Measurements from ENCODE around the gene PRRT3. TPM values are rescaled to one million over a fixed set of nuclear protein-coding genes. Genes with fewer than 3 reads are reported as not detected.
A peak's percentile ranks its signal among the peaks of the same experiment; 100 is the strongest.

PRRT3 gene
- total and polyA plus RNA-seq, 9 of the 15 experiments (the other 6 are each of a cell fraction or from before 2014, with no cell fraction given), result 0.06 to 1.9 (median 1.2) TPM

DNA sequence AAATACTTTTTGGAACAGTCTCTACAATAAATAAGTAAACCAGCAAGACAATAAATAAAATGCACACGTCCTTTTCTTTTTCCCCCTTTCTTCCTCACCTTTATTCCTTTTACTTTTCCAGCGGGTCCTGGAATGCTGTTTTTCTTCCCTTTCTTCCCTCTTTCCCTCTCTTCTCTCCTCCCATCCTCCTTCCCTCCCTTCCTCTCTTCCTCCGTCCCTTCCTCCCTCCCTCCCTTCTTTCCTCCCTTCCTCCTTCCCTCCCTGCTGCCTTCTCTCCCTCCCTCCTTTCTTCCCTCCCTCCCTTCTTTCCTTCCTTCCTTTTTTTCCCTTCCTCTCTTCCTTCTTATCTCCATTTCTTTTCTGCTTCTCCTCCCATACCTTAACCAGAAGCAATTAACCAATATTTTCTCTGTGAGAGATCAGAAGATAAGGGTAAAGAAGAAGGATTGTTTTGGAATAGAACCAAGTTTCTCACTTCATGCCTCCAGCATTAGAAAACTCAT is 52.9 kb downstream of the PRRT3 start (continued):
- no peak for TF ChIP-seq XRCC3 (IDR thresholded peaks at IDR 0.05)
- TF ChIP-seq, protein P1, sequence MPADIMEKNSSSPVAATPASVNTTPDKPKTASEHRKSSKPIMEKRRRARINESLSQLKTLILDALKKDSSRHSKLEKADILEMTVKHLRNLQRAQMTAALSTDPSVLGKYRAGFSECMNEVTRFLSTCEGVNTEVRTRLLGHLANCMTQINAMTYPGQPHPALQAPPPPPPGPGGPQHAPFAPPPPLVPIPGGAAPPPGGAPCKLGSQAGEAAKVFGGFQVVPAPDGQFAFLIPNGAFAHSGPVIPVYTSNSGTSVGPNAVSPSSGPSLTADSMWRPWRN (IDR thresholded peaks at IDR 0.05; ENCODE audit: low read depth), result 0 out of 2 replicates have a peak, but pooled peaks have one; percentile 54
- TF ChIP-seq PCBP2 (IDR thresholded peaks at IDR 0.05; ENCODE audit: low read depth, low read length, poor library complexity, severe bottlenecking), result peak; percentile 53
- TF ChIP-seq ZBTB26 (CRISPR knock-in tag; IDR thresholded peaks at IDR 0.05), result 0 out of 2 replicates have a peak, but pooled peaks have one; percentile 81
- peak; percentile 86 for TF ChIP-seq THRAP3 (IDR thresholded peaks at IDR 0.05; ENCODE audit: borderline replicate concordance)
- TF ChIP-seq, protein P2, sequence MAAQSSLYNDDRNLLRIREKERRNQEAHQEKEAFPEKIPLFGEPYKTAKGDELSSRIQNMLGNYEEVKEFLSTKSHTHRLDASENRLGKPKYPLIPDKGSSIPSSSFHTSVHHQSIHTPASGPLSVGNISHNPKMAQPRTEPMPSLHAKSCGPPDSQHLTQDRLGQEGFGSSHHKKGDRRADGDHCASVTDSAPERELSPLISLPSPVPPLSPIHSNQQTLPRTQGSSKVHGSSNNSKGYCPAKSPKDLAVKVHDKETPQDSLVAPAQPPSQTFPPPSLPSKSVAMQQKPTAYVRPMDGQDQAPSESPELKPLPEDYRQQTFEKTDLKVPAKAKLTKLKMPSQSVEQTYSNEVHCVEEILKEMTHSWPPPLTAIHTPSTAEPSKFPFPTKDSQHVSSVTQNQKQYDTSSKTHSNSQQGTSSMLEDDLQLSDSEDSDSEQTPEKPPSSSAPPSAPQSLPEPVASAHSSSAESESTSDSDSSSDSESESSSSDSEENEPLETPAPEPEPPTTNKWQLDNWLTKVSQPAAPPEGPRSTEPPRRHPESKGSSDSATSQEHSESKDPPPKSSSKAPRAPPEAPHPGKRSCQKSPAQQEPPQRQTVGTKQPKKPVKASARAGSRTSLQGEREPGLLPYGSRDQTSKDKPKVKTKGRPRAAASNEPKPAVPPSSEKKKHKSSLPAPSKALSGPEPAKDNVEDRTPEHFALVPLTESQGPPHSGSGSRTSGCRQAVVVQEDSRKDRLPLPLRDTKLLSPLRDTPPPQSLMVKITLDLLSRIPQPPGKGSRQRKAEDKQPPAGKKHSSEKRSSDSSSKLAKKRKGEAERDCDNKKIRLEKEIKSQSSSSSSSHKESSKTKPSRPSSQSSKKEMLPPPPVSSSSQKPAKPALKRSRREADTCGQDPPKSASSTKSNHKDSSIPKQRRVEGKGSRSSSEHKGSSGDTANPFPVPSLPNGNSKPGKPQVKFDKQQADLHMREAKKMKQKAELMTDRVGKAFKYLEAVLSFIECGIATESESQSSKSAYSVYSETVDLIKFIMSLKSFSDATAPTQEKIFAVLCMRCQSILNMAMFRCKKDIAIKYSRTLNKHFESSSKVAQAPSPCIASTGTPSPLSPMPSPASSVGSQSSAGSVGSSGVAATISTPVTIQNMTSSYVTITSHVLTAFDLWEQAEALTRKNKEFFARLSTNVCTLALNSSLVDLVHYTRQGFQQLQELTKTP (IDR thresholded peaks at IDR 0.05; ENCODE audit: low read depth in 1 of 2, partially characterized antibody in 2 of 2), result peak in 1 of 2 experiments; percentile 65
- TF ChIP-seq SMARCA5 (IDR thresholded peaks at IDR 0.05), result peak; percentile 51; the same call in 1 of the 2 replicates
- TF ChIP-seq YBX1 (IDR thresholded peaks at IDR 0.05), result 0 out of 2 replicates have a peak, but pooled peaks have one; percentile 58
- TF ChIP-seq MLLT1 (IDR thresholded peaks at IDR 0.05), result peak; percentile 63 to 74
- 0 out of 2 replicates have a peak, but pooled peaks have one; percentile 17 for TF ChIP-seq ZEB2 (IDR thresholded peaks at IDR 0.05)
- TF ChIP-seq SMARCE1 (IDR thresholded peaks at IDR 0.05), result 0 out of 2 replicates have a peak, but pooled peaks have one; percentile 79
- TF ChIP-seq HINFP (tag; conservative IDR thresholded peaks at IDR 0.05; ENCODE audit: low read depth), result 0 out of 2 replicates have a peak, but pooled peaks have one; percentile 8
- peak; percentile 73; the same call in 1 of the 2 replicates for TF ChIP-seq ZBTB2 (IDR thresholded peaks at IDR 0.05)
- TF ChIP-seq LARP7 (IDR thresholded peaks at IDR 0.05), result peak; percentile 85
- TF ChIP-seq NKRF (IDR thresholded peaks at IDR 0.05; ENCODE audit: borderline replicate concordance), result peak; percentile 55; the same call in 1 of the 2 replicates

Data from K562 (cell line).